Trophoblast cell (in vitro differentiated cells and primary cell): Measurements from ENCODE around the gene GHR.

Experiments used
- DNase-seq, 2 donors: peaks; one replicate each; pipeline ENCODE4 v3.0.0-alpha.2; 2016
- H2AFZ ChIP-seq: 2 replicates; pipeline ENCODE4 v1.6.1; 2013; ENCODE audit warnings: low read length, moderate library complexity, mild to moderate bottlenecking; ENCODE audit not compliant: insufficient read depth, poor library complexity
- H2AK5ac ChIP-seq: 2 replicates; pipeline ENCODE4 v1.6.1; 2013; ENCODE audit warnings: mild to moderate bottlenecking, low read length
- H2BK120ac ChIP-seq: 2 replicates; pipeline ENCODE4 v1.6.1; 2013; ENCODE audit warnings: low read length, mild to moderate bottlenecking, moderate library complexity; ENCODE audit not compliant: insufficient read depth, poor library complexity
- H2BK12ac ChIP-seq: 2 replicates; pipeline ENCODE4 v1.6.1; 2013; ENCODE audit warnings: mild to moderate bottlenecking, low read length, moderate library complexity
- H2BK5ac ChIP-seq: 2 replicates; pipeline ENCODE4 v1.6.1; 2013; ENCODE audit warnings: low read length, low read depth, moderate library complexity, mild to moderate bottlenecking; ENCODE audit not compliant: poor library complexity
- H3K14ac ChIP-seq: 2 replicates; pipeline ENCODE4 v1.6.1; 2013; ENCODE audit warnings: mild to moderate bottlenecking, low read length
- H3K18ac ChIP-seq: 2 replicates; pipeline ENCODE4 v1.6.1; 2013; ENCODE audit warnings: mild to moderate bottlenecking, low read length
- H3K23ac ChIP-seq: 2 replicates; pipeline ENCODE4 v1.6.1; 2013; ENCODE audit warnings: low read length
- H3K27ac ChIP-seq: 2 replicates; pipeline ENCODE4 v1.5.1; 2013; ENCODE audit warnings: low read depth, mild to moderate bottlenecking, inconsistent platforms, low read length, moderate library complexity
- H3K27me3 ChIP-seq: 2 replicates; pipeline ENCODE4 v1.6.1; 2013; ENCODE audit warnings: inconsistent platforms, mild to moderate bottlenecking, low read length, moderate library complexity; ENCODE audit not compliant: insufficient read depth
- H3K36me3 ChIP-seq, 2 experiments: 1 replicate in 1 of 2; 2 replicates in 1 of 2; pipeline ENCODE4 v1.6.1; 2013; ENCODE audit warnings: low read length in 2 of 2, mild to moderate bottlenecking in 2 of 2, moderate library complexity in 1 of 2; ENCODE audit not compliant: insufficient read depth in 2 of 2, control insufficient read depth in 1 of 2
- H3K4ac ChIP-seq: 2 replicates; pipeline ENCODE4 v1.6.1; 2013; ENCODE audit warnings: low read depth, mild to moderate bottlenecking, low read length, moderate library complexity
- H3K4me1 ChIP-seq, 2 experiments: 1 replicate in 1 of 2; 2 replicates in 1 of 2; pipeline ENCODE4 v1.6.1; 2013; ENCODE audit warnings: low read length in 2 of 2, mild to moderate bottlenecking in 2 of 2, moderate library complexity in 1 of 2; ENCODE audit not compliant: insufficient read depth in 2 of 2, control insufficient read depth in 1 of 2
- H3K4me2 ChIP-seq: 2 replicates; pipeline ENCODE4 v1.6.1; 2013; ENCODE audit warnings: inconsistent platforms, mild to moderate bottlenecking, low read length, moderate library complexity
- H3K4me3 ChIP-seq: 2 replicates; pipeline ENCODE4 v1.5.1; 2013; ENCODE audit warnings: mild to moderate bottlenecking, low read depth, low read length, inconsistent platforms
- H3K79me1 ChIP-seq: one replicate; pipeline ENCODE4 v1.6.1; 2013; ENCODE audit warnings: low read length
- H3K79me2 ChIP-seq: 2 replicates; pipeline ENCODE4 v1.6.1; 2013; ENCODE audit warnings: low read length, mild to moderate bottlenecking; ENCODE audit not compliant: control insufficient read depth, insufficient read depth, poor library complexity
- H3K9ac ChIP-seq: 2 replicates; pipeline ENCODE4 v1.6.1; 2013; ENCODE audit warnings: mild to moderate bottlenecking, low read length
- H3K9me3 ChIP-seq: 2 replicates; pipeline ENCODE4 v1.6.1; 2013; ENCODE audit warnings: low read depth, mild to moderate bottlenecking, control low read depth, inconsistent platforms, low read length; ENCODE audit not compliant: insufficient read depth
- H4K12ac ChIP-seq: 2 replicates; pipeline ENCODE4 v1.6.1; 2013; ENCODE audit warnings: low read depth, mild to moderate bottlenecking, low read length, moderate library complexity
- H4K8ac ChIP-seq: 2 replicates; pipeline ENCODE4 v1.6.1; 2013; ENCODE audit warnings: low read depth, mild to moderate bottlenecking, low read length, moderate library complexity
- H4K91ac ChIP-seq: one replicate; pipeline ENCODE4 v1.6.1; 2013; ENCODE audit warnings: low read depth, mild to moderate bottlenecking, low read length, moderate library complexity
- WGBS: extraction: QIAGEN DNeasy Blood & Tissue Kit; methylation state at CpG from one replicate; pipeline ENCODE4 v1.1.7; 2013; ENCODE audit warnings: missing lambda C conversion rate; ENCODE audit not compliant: insufficient read length, insufficient coverage; ENCODE audit errors: extremely low coverage; 5-methylcytosine and 5-hydroxymethylcytosine counted together

Gene GHR

DNA sequence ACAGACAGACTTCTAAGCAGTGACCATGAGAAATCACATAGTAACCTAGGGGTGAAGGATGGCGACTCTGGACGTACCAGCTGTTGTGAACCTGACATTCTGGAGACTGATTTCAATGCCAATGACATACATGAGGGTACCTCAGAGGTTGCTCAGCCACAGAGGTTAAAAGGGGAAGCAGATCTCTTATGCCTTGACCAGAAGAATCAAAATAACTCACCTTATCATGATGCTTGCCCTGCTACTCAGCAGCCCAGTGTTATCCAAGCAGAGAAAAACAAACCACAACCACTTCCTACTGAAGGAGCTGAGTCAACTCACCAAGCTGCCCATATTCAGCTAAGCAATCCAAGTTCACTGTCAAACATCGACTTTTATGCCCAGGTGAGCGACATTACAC, 295.4 kb downstream of the GHR start:
- no peak overlapping the region for H3K27ac ChIP-seq
- H2BK5ac ChIP-seq: no peak overlapping the region
- no peak overlapping the region for H3K4me3 ChIP-seq
- H3K9ac ChIP-seq: no peak overlapping the region
- H3K79me1 ChIP-seq: no peaks in the 10 kb centered on the region
- H3K14ac ChIP-seq: no peak overlapping the region
- no peaks in the 10 kb centered on the region for H3K9me3 ChIP-seq
- H3K36me3 ChIP-seq: no peaks in the 10 kb centered on the region
- H3K4me2 ChIP-seq: no peak overlapping the region
- no peak overlapping the region for H4K12ac ChIP-seq
- no peak overlapping the region for H4K8ac ChIP-seq
- WGBS: no CpG with 5 or more reads among the region's 4 CpGs
- no peaks in the 10 kb centered on the region for H3K4me1 ChIP-seq
- no peak overlapping the region for H2BK120ac ChIP-seq
- no peak overlapping the region for H2BK12ac ChIP-seq
- no peak overlapping the region for H3K18ac ChIP-seq
- no peak overlapping the region for H2AK5ac ChIP-seq
- no peaks in the 10 kb centered on the region for H3K79me2 ChIP-seq
- H2AFZ ChIP-seq: no peak overlapping the region
- no peak for DNase-seq
- H3K4ac ChIP-seq: no peak overlapping the region
- H3K27me3 ChIP-seq: no peaks in the 10 kb centered on the region
- H3K23ac ChIP-seq: no peak overlapping the region
- H4K91ac ChIP-seq: no peak overlapping the region

DNA sequence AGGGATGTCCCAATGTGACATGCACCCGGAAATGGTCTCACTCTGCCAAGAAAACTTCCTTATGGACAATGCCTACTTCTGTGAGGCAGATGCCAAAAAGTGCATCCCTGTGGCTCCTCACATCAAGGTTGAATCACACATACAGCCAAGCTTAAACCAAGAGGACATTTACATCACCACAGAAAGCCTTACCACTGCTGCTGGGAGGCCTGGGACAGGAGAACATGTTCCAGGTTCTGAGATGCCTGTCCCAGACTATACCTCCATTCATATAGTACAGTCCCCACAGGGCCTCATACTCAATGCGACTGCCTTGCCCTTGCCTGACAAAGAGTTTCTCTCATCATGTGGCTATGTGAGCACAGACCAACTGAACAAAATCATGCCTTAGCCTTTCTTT, 295.8 kb downstream of the GHR start:
- Histone ChIP-seq H2BK12ac (no peak overlapping the region), H3K27ac (no peak overlapping the region), H3K4ac (no peak overlapping the region), H3K14ac (no peak overlapping the region), H3K9ac (no peak overlapping the region), H3K79me2 (no peaks in the 10 kb centered on the region), H3K79me1 (no peaks in the 10 kb centered on the region), H2AK5ac (no peak overlapping the region), H2AFZ (no peak overlapping the region), H3K18ac (no peak overlapping the region), H4K91ac (no peak overlapping the region), H3K4me1 (no peaks in the 10 kb centered on the region), H2BK5ac (no peak overlapping the region), H4K8ac (no peak overlapping the region), H3K36me3 (no peaks in the 10 kb centered on the region), H3K4me3 (no peak overlapping the region), H3K27me3 (no peaks in the 10 kb centered on the region), H3K9me3 (no peaks in the 10 kb centered on the region), H3K23ac (no peak overlapping the region), H3K4me2 (no peak overlapping the region), H2BK120ac (no peak overlapping the region), H4K12ac (no peak overlapping the region)
- no peak for DNase-seq
- WGBS: no CpG with 5 or more reads among the region's 2 CpGs

DNA sequence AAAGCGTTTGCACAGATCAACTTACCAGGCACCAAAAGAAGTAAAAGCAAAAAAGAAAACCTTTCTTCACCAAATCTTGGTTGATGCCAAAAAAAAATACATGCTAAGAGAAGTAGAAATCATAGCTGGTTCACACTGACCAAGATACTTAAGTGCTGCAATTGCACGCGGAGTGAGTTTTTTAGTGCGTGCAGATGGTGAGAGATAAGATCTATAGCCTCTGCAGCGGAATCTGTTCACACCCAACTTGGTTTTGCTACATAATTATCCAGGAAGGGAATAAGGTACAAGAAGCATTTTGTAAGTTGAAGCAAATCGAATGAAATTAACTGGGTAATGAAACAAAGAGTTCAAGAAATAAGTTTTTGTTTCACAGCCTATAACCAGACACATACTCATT, 297.0 kb downstream of the GHR start:
- DNase-seq: peak in 1 of 2 donors; percentile 32
- Histone ChIP-seq H4K91ac (no peak overlapping the region), H2BK5ac (no peak overlapping the region), H3K79me2 (no peaks in the 10 kb centered on the region), H4K12ac (no peak overlapping the region), H3K4me3 (no peak overlapping the region), H3K79me1 (no peaks in the 10 kb centered on the region), H2BK12ac (no peak overlapping the region), H3K27ac (no peak overlapping the region), H4K8ac (no peak overlapping the region), H3K4me2 (no peak overlapping the region), H2BK120ac (no peak overlapping the region), H3K14ac (no peak overlapping the region), H3K9ac (no peak overlapping the region), H3K23ac (no peak overlapping the region), H3K4ac (no peak overlapping the region), H3K4me1 (no peaks in the 10 kb centered on the region), H3K9me3 (no peaks in the 10 kb centered on the region), H2AK5ac (no peak overlapping the region), H3K27me3 (no peaks in the 10 kb centered on the region), H2AFZ (no peak overlapping the region), H3K36me3 (no peaks in the 10 kb centered on the region), H3K18ac (no peak overlapping the region)
- WGBS: no CpG with 5 or more reads among the region's 6 CpGs

DNA sequence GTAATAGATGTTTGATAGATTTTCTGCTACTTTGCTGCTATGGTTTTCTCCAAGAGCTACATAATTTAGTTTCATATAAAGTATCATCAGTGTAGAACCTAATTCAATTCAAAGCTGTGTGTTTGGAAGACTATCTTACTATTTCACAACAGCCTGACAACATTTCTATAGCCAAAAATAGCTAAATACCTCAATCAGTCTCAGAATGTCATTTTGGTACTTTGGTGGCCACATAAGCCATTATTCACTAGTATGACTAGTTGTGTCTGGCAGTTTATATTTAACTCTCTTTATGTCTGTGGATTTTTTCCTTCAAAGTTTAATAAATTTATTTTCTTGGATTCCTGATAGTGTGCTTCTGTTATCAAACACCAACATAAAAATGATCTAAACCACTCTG, 298.2 kb downstream of the GHR start:
- DNase-seq: no peak
- no peaks in the 10 kb centered on the region for H3K79me2 ChIP-seq
- no peaks in the 10 kb centered on the region for H3K79me1 ChIP-seq
- no peak overlapping the region for H3K4me2 ChIP-seq
- H4K8ac ChIP-seq: no peak overlapping the region
- H3K27me3 ChIP-seq: no peaks in the 10 kb centered on the region
- no peak overlapping the region for H3K14ac ChIP-seq
- no peak overlapping the region for H2BK12ac ChIP-seq
- H2BK120ac ChIP-seq: no peak overlapping the region
- H3K18ac ChIP-seq: no peak overlapping the region
- H4K12ac ChIP-seq: no peak overlapping the region
- H2BK5ac ChIP-seq: no peak overlapping the region
- no peaks in the 10 kb centered on the region for H3K36me3 ChIP-seq
- H3K9me3 ChIP-seq: no peaks in the 10 kb centered on the region
- H3K4me3 ChIP-seq: no peak overlapping the region
- no peak overlapping the region for H4K91ac ChIP-seq
- H2AK5ac ChIP-seq: no peak overlapping the region
- H2AFZ ChIP-seq: no peak overlapping the region
- no peak overlapping the region for H3K4ac ChIP-seq
- no peak overlapping the region for H3K23ac ChIP-seq
- H3K9ac ChIP-seq: no peak overlapping the region
- no peaks in the 10 kb centered on the region for H3K4me1 ChIP-seq
- H3K27ac ChIP-seq: no peak overlapping the region
